ENCODE measurements around the gene CNPPD1.

The CNPPD1 gene

GRCh38 chr2:219122202-219122980 lies 54.3 kb downstream of the CNPPD1 start:
- FAIRE-seq (no peak), DNase-seq (ENCODE audit: low spot score) (no peak)
